Esophagus muscularis mucosa (tissue), 4 donors: ENCODE results near the gene IL17F. TPM values are rescaled to one million over a fixed set of nuclear protein-coding genes. Genes with fewer than 3 reads are reported as not detected.

Source experiments
- DNase-seq: peaks from one replicate; pipeline ENCODE4 v3.0.0-alpha.2; 2017; ENCODE audit errors: extremely low spot score
- H3K27ac ChIP-seq, 4 donors: fragments of 200-600 bp; sonication (generic); replicated peaks in 1 of 4; 1 replicate in 3 of 4; 2 replicates in 1 of 4; pipeline ENCODE4 v1.5.1; 2016 to 2019; ENCODE audit warnings: mild to moderate bottlenecking in 1 of 4
- H3K27me3 ChIP-seq, 4 donors: fragments of 200-600 bp; sonication (generic); one replicate each; pipeline versions ENCODE4 v1.5.1 to v1.6.0; 2016 to 2019
- H3K36me3 ChIP-seq, 4 donors: fragments of 200-600 bp; sonication (generic); one replicate each; pipeline ENCODE4 v1.5.1; 2016 to 2019
- H3K4me1 ChIP-seq, 4 donors: fragments of 200-600 bp; sonication (generic); one replicate each; pipeline ENCODE4 v1.5.1; 2016 to 2019
- H3K4me3 ChIP-seq, 4 donors: fragments of 200-600 bp; sonication (generic); 1 replicate in 2 of 4; 2 replicates in 2 of 4; pipeline ENCODE4 v1.5.1; 2016 to 2019; ENCODE audit warnings: mild to moderate bottlenecking in 4 of 4, moderate library complexity in 1 of 4
- H3K9me3 ChIP-seq, 4 donors: fragments of 200-600 bp; sonication (generic); 1 replicate in 3 of 4; 2 replicates in 1 of 4; pipeline ENCODE4 v1.5.1; 2016 to 2019
- CTCF ChIP-seq, 3 experiments: fragments of 200-600 bp in 2 of 3; fragments of 450-650 bp in 1 of 3; sonication (generic) in 2 of 3; IDR thresholded peaks; one replicate each; pipeline ENCODE4 v1.5.1; 2017 to 2019; ENCODE audit warnings: antibody characterized with exemption in 3 of 3, mild to moderate bottlenecking in 2 of 3, moderate library complexity in 1 of 3
- EP300 ChIP-seq: sonication (generic); formaldehyde crosslinking; IDR thresholded peaks from one replicate; pipeline ENCODE4 v1.6.1; 2017; ENCODE audit warnings: antibody characterized with exemption
- POLR2A ChIP-seq: fragments of 450-650 bp; IDR thresholded peaks from one replicate; pipeline ENCODE4 v1.6.1; 2017; ENCODE audit warnings: antibody characterized with exemption, moderate library complexity, mild to moderate bottlenecking, low read depth
- POLR2AphosphoS5 ChIP-seq, 2 donors: sonication (generic); formaldehyde crosslinking; IDR thresholded peaks; one replicate each; pipeline ENCODE4 v1.6.1; 2017; ENCODE audit warnings: antibody characterized with exemption in 2 of 2
- WGBS: methylation state at CpG from one replicate; pipeline ENCODE4 v1.1.5; 2018; 5-methylcytosine and 5-hydroxymethylcytosine counted together
- intact Hi-C: fragments of 100-400 bp; cut with DNase I; formaldehyde crosslinking; loops from one replicate; pipeline ENCODE4 v1.15.1; 2023
- total RNA-seq, 4 donors: library from RNA; depleted of rRNA; stranded (reverse); fragments of >200 nt; gene quantifications; one replicate each; pipeline versions ENCODE4 v1.1.0 to v1.2.1, GENCODE V29; 2016

IL17F gene
- not detected for total RNA-seq

- Histone ChIP-seq H3K4me1 (no peaks in the 10 kb centered on the region), H3K27me3 (peaks cover 0 to 4% (median 0%) of the 10 kb centered on the region in 4 donors), H3K27ac (no peak within 1 kb of the TSS), H3K4me3 (no peak within 1 kb of the TSS), H3K9me3 (no peaks in the 10 kb centered on the region), H3K36me3 (no peaks in the 10 kb centered on the region)
- intact Hi-C loops = no loop called here
- 82% methylated on average over 5 of the region's 5 CpGs for WGBS
- TF ChIP-seq POLR2A (no peak), CTCF (IDR thresholded peaks at IDR 0.05) (no peak)
- DNase-seq = no peak
Measured at GRCh38 chr6:52244400-52244799, at the start of gene IL17F. TSS of gene IL17F (minus strand) at chr6:52244500. CDS start at chr6:52244429, 71 bp downstream.

- Histone ChIP-seq H3K27ac (no peak overlapping the region), H3K9me3 (no peaks in the 10 kb centered on the region), H3K36me3 (no peaks in the 10 kb centered on the region), H3K4me1 (peaks cover 0 to 3% (median 0%) of the 10 kb centered on the region in 4 donors), H3K4me3 (no peak overlapping the region), H3K27me3 (no peaks in the 10 kb centered on the region)
- intact Hi-C loops = no loop called here
- no peak for TF ChIP-seq POLR2A
- TF ChIP-seq EP300 = no peak
- no peak for TF ChIP-seq POLR2AphosphoS5 (IDR thresholded peaks at IDR 0.05)
- no peak for TF ChIP-seq CTCF (IDR thresholded peaks at IDR 0.05)
- no peak for DNase-seq
Measured at GRCh38 chr6:52293067-52293466, 48.8 kb upstream of the IL17F start.

GRCh38 chr6:52288841-52289240 lies 44.5 kb upstream of the IL17F start:
- WGBS = 76% methylated on average over 2 of the region's 2 CpGs
- no peak for DNase-seq

DNA sequence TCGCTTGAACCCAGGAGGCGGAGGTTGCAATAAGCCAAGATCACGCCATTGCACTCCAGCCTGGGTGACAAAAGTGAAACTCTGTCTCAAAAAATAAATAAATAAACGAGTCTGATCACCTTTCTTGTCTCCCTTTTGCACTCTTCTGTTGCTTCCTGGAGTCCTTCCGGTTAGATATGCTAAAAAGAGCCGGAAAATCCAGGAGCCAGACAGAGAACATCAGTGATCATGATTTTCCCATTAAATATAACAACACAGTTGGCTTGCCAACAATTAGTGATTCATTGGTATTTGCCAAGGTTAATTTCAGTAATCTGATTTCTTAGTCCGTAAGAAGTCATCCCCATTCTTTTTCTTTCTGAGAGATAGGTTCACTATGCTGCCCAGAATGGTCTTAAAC lies 43.9 kb upstream of the IL17F start:
- intact Hi-C loops = loop anchor here (10.0 kb wide), 2 partner anchors 77 to 287 kb away; partner anchors contain the start of genes PAQR8 and TRAM2
- Histone ChIP-seq H3K36me3 (no peaks in the 10 kb centered on the region), H3K4me3 (no peak overlapping the region), H3K4me1 (peaks cover 13 to 17% (median 16%) of the 10 kb centered on the region in 4 donors), H3K9me3 (no peaks in the 10 kb centered on the region), H3K27me3 (no peaks in the 10 kb centered on the region), H3K27ac (no peak overlapping the region)
- TF ChIP-seq POLR2AphosphoS5 (IDR thresholded peaks at IDR 0.05) (no peak), POLR2A (no peak), CTCF (IDR thresholded peaks at IDR 0.05) (no peak), EP300 (no peak)
- 84% methylated on average over 7 of the region's 7 CpGs for WGBS
- no peak for DNase-seq

More at GRCh38 chr6:52288841-52289240, 44.5 kb upstream of the IL17F start:
- Histone ChIP-seq H3K4me1 (peaks cover 7 to 11% (median 10%) of the 10 kb centered on the region in 4 donors), H3K36me3 (no peaks in the 10 kb centered on the region), H3K4me3 (no peak overlapping the region), H3K27me3 (no peaks in the 10 kb centered on the region), H3K9me3 (no peaks in the 10 kb centered on the region), H3K27ac (no peak overlapping the region)
- intact Hi-C loops = loop anchor here (10.0 kb wide), 2 partner anchors 76 to 286 kb away; partner anchors contain the start of genes PAQR8 and TRAM2
- TF ChIP-seq EP300 (no peak), POLR2A (no peak), POLR2AphosphoS5 (IDR thresholded peaks at IDR 0.05) (no peak), CTCF (IDR thresholded peaks at IDR 0.05) (no peak)
